ENCODE data around the gene SHBG. TPM values are rescaled to one million over a fixed set of nuclear protein-coding genes. Genes with fewer than 3 reads are reported as not detected.

The SHBG gene
- total RNA-seq, 2 donors from 2014 or later, result not detected

- H3K9me3 ChIP-seq, result no peaks in the 10 kb centered on the region
Observed at GRCh38 chr17:7655541-7655840, 25.6 kb downstream of the SHBG start.

GRCh38 chr17:7656958-7657609 lies 27.1 kb downstream of the SHBG start:
- no peak for ATAC-seq (ENCODE audit: insufficient number of reproducible peaks, low FRiP score, low read depth)
- Histone ChIP-seq H3K27me3 (replicated peaks; ENCODE audit: insufficient read depth) (peaks cover 3% of the 10 kb centered on the region), H3K4me3 (no peak overlapping the region), H3K36me3 (no peaks in the 10 kb centered on the region), H3K9me3 (no peaks in the 10 kb centered on the region), H3K4me1 (ENCODE audit: control insufficient read depth in 1 of 2, low read depth in 2 of 2) (no peaks in the 10 kb centered on the region), H3K27ac (no peak overlapping the region)
- no peak for DNase-seq (ENCODE audit: low spot score)
- no peak for TF ChIP-seq CTCF (IDR thresholded peaks at IDR 0.05)

More at GRCh38 chr17:7655541-7655840, 25.6 kb downstream of the SHBG start:
- Histone ChIP-seq H3K4me3 (no peak overlapping the region), H3K27ac (no peak overlapping the region), H3K4me1 (ENCODE audit: control insufficient read depth in 1 of 2, low read depth in 2 of 2) (peaks cover 12 to 15% of the 10 kb centered on the region in 2 donors), H3K27me3 (replicated peaks; ENCODE audit: insufficient read depth) (peaks cover 18% of the 10 kb centered on the region), H3K36me3 (no peaks in the 10 kb centered on the region)
- no peak for DNase-seq (ENCODE audit: low spot score)
- no peak for ATAC-seq (ENCODE audit: insufficient number of reproducible peaks, low FRiP score, low read depth)
- no peak for TF ChIP-seq CTCF (IDR thresholded peaks at IDR 0.05)

- Histone ChIP-seq H3K27me3 (replicated peaks; ENCODE audit: insufficient read depth) (no peaks in the 10 kb centered on the region), H3K4me1 (ENCODE audit: control insufficient read depth in 1 of 2, low read depth in 2 of 2) (no peaks in the 10 kb centered on the region), H3K36me3 (peaks cover 37% of the 10 kb centered on the region), H3K27ac (no peak overlapping the region), H3K4me3 (no peak overlapping the region), H3K9me3 (no peaks in the 10 kb centered on the region)
- no peak for ATAC-seq (ENCODE audit: insufficient number of reproducible peaks, low FRiP score, low read depth)
- TF ChIP-seq CTCF (IDR thresholded peaks at IDR 0.05), result no peak
- no peak for DNase-seq (ENCODE audit: low spot score)
Observed at GRCh38 chr17:7667656-7668406, 37.9 kb downstream of the SHBG start.

GRCh38 chr17:7668482-7668881 lies 38.5 kb downstream of the SHBG start:
- TF ChIP-seq CTCF (IDR thresholded peaks at IDR 0.05), result no peak
- Histone ChIP-seq H3K4me3 (no peak overlapping the region), H3K4me1 (ENCODE audit: control insufficient read depth in 1 of 2, low read depth in 2 of 2) (no peaks in the 10 kb centered on the region), H3K27me3 (replicated peaks; ENCODE audit: insufficient read depth) (no peaks in the 10 kb centered on the region), H3K27ac (no peak overlapping the region), H3K36me3 (peaks cover 41% of the 10 kb centered on the region), H3K9me3 (peaks cover 4% of the 10 kb centered on the region)
- DNase-seq (ENCODE audit: low spot score) (no peak), ATAC-seq (ENCODE audit: insufficient number of reproducible peaks, low FRiP score, low read depth) (no peak)

GRCh38 chr17:7673239-7673638 lies 43.3 kb downstream of the SHBG start:
- Histone ChIP-seq H3K4me3 (no peak overlapping the region), H3K27ac (no peak overlapping the region), H3K27me3 (replicated peaks; ENCODE audit: insufficient read depth) (no peaks in the 10 kb centered on the region), H3K36me3 (peaks cover 56% of the 10 kb centered on the region), H3K4me1 (ENCODE audit: control insufficient read depth in 1 of 2, low read depth in 2 of 2) (no peaks in the 10 kb centered on the region), H3K9me3 (peaks cover 7% of the 10 kb centered on the region)
- peak; percentile 25 for TF ChIP-seq CTCF (IDR thresholded peaks at IDR 0.05)
- DNase-seq (ENCODE audit: low spot score), result no peak
- no peak for ATAC-seq (ENCODE audit: insufficient number of reproducible peaks, low FRiP score, low read depth)

Data from thoracic aorta (tissue), 2 donors.